ENCODE results near the gene PIR. TPM values are rescaled to one million over a fixed set of nuclear protein-coding genes. Genes with fewer than 3 reads are reported as not detected.

Gene PIR
- total RNA-seq, 2 experiments from 2014 or later = 2.4 to 3.1 TPM

DNA sequence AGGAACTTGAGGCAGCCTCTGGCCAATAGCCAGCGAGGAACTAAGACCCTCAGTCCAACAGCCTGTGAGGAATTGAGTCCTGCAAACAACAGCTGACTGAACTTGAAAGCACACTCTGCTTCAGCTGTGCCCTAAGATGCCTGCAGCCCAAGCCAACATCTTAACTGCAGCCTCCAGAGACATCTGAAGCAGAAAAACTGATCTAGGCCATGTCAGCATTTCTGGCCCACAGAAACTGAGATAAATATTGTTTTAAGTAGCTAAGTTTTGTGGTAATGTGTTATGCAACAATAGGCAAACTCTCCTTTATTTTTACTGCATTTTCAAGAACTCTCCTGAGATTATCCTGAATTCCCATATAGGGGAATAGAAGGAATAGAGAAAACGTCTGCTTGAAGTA is 133.4 kb downstream of the PIR start:
- intact Hi-C loops (cut with micrococcal nuclease) = no loop called here
- DNase-seq = no peak
- POLR2A ChIA-PET = no interaction called here
- no peaks in the 10 kb centered on the region for H3K36me3 Mint-ChIP-seq
- H3K27ac Mint-ChIP-seq = no peak overlapping the region
- H3K9me3 Mint-ChIP-seq = no peaks in the 10 kb centered on the region
- no peaks in the 10 kb centered on the region for H3K4me1 Mint-ChIP-seq (ENCODE audit: low read depth)
- peaks cover 3% of the 10 kb centered on the region for H3K27me3 Mint-ChIP-seq
- no peak overlapping the region for H3K4me3 Mint-ChIP-seq
- CTCF ChIA-PET = no interaction called here

DNA sequence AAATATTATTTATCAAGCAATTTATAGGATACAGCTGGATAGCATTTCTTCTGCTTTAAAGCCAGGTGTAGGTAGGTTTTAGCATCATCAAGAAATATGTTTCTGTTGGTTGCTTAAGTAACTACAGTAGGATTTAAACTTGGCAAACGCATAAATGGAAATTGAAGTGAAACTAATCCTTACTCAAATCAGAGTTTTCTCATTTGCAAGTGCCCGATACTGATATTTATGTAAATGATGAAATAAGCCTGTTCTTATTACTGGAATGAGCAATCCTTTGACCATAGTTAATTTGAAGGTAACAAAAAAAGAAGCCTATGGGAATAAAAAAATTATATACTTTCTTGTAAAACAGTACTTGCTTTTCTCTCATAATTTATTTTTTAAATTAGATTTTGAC is 134.6 kb downstream of the PIR start:
- H3K36me3 Mint-ChIP-seq = no peaks in the 10 kb centered on the region
- H3K4me1 Mint-ChIP-seq (ENCODE audit: low read depth) = no peaks in the 10 kb centered on the region
- intact Hi-C loops (cut with micrococcal nuclease) = no loop called here
- H3K27me3 Mint-ChIP-seq = no peaks in the 10 kb centered on the region
- ChIA-PET POLR2A (no interaction called here), CTCF (interaction anchor here (1.1 kb wide), 1 partner anchor 10 kb away, joined by 3 read pairs; no protein-coding TSS in a partner anchor)
- no peak for DNase-seq
- no peaks in the 10 kb centered on the region for H3K9me3 Mint-ChIP-seq
- no peak overlapping the region for H3K4me3 Mint-ChIP-seq
- no peak overlapping the region for H3K27ac Mint-ChIP-seq

DNA sequence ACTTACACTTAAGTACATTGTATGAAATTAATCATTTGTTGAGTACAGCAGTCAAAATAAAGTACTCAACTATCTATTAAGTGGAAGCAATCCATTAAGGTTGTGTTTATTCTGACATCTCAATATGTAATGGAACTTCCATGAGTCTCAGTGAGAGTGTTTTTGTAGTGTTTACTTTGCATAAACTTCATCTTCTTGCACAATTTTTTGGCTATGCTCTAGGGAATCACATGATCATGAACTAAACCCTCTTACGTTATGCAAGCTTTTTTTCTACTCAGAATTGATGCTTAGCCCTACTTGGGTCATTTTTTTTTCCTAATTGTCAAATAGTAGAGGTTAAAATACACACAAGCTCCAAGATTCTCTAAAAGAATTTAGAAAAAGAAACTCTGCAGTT is 136.7 kb downstream of the PIR start:
- Mint-ChIP-seq H3K4me3 (no peak overlapping the region), H3K27me3 (no peaks in the 10 kb centered on the region), H3K4me1 (ENCODE audit: low read depth) (no peaks in the 10 kb centered on the region), H3K36me3 (no peaks in the 10 kb centered on the region), H3K27ac (no peak overlapping the region), H3K9me3 (no peaks in the 10 kb centered on the region)
- DNase-seq = no peak
- POLR2A ChIA-PET = no interaction called here
- CTCF ChIA-PET = interaction anchor here (0.6 kb wide), 1 partner anchor 1667 kb away, joined by 3 read pairs; the partner anchor contains the start of gene RAB9A
- intact Hi-C loops (cut with micrococcal nuclease) = no loop called here

GRCh38 chrX:15350329-15350996 is 142.7 kb downstream of the PIR start:
- H3K4me1 Mint-ChIP-seq (ENCODE audit: low read depth) = no peaks in the 10 kb centered on the region
- H3K27ac Mint-ChIP-seq = no peak overlapping the region
- no peaks in the 10 kb centered on the region for H3K9me3 Mint-ChIP-seq
- no peak overlapping the region for H3K4me3 Mint-ChIP-seq
- POLR2A ChIA-PET = no interaction called here
- DNase-seq = no peak
- H3K27me3 Mint-ChIP-seq = no peaks in the 10 kb centered on the region
- intact Hi-C loops (cut with micrococcal nuclease) = no loop called here
- CTCF ChIA-PET = interaction anchor here (0.6 to 2.4 kb wide), 4 partner anchors 116 to 1313 kb away, joined by 3 to 11 read pairs (median 6); no protein-coding TSS in a partner anchor
- H3K36me3 Mint-ChIP-seq = no peaks in the 10 kb centered on the region

DNA sequence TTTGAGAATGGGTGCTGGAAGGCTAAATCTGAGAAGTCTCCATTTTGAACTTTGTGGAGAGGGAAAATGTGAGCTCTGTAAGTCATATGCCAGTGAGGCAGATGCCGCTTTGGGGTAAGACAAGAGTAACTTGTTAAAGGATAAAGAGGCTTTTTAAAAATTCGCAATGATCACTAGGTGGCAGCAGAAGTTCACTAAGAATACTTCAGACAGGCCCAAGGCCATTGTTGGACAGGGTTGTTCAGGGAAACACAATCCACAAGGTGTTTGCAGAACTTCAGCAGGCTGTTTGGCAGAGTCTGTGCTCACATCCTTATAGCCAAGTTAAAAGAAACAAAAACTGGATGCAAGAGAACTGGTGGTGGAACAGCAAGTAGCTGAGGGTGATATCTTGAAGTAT is 144.1 kb downstream of the PIR start:
- no peak for DNase-seq
- CTCF ChIA-PET = interaction anchor here (0.6 to 3.4 kb wide), 11 partner anchors 9 to 216 kb away, joined by 3 to 11 read pairs (median 5); partner anchors contain the start of genes PIGA and PIR
- Mint-ChIP-seq H3K27ac (no peak overlapping the region), H3K9me3 (no peaks in the 10 kb centered on the region), H3K4me3 (no peak overlapping the region), H3K36me3 (no peaks in the 10 kb centered on the region), H3K27me3 (peaks cover 1% of the 10 kb centered on the region), H3K4me1 (ENCODE audit: low read depth) (no peaks in the 10 kb centered on the region)
- POLR2A ChIA-PET = no interaction called here
- intact Hi-C loops (cut with micrococcal nuclease) = loop anchor here (1.0 kb wide), 2 partner anchors 119 to 216 kb away; no protein-coding TSS in a partner anchor

GRCh38 chrX:15345976-15346375 is 147.2 kb downstream of the PIR start:
- POLR2A ChIA-PET = no interaction called here
- H3K4me3 Mint-ChIP-seq = no peak overlapping the region
- CTCF ChIA-PET = interaction anchor here (1.9 kb wide), 1 partner anchor 122 kb away, joined by 5 read pairs; no protein-coding TSS in a partner anchor
- no peaks in the 10 kb centered on the region for H3K4me1 Mint-ChIP-seq (ENCODE audit: low read depth)
- H3K27ac Mint-ChIP-seq = no peak overlapping the region
- no peaks in the 10 kb centered on the region for H3K9me3 Mint-ChIP-seq
- H3K36me3 Mint-ChIP-seq = no peaks in the 10 kb centered on the region
- intact Hi-C loops (cut with micrococcal nuclease) = no loop called here
- H3K27me3 Mint-ChIP-seq = peaks cover 4% of the 10 kb centered on the region
- no peak for DNase-seq

GRCh38 chrX:15344106-15344505 is 149.0 kb downstream of the PIR start:
- CTCF ChIA-PET = no interaction called here
- Mint-ChIP-seq H3K4me1 (ENCODE audit: low read depth) (no peaks in the 10 kb centered on the region), H3K4me3 (no peak overlapping the region), H3K36me3 (no peaks in the 10 kb centered on the region), H3K27me3 (peaks cover 4% of the 10 kb centered on the region), H3K9me3 (no peaks in the 10 kb centered on the region), H3K27ac (no peak overlapping the region)
- intact Hi-C loops (cut with micrococcal nuclease) = no loop called here
- no peak for DNase-seq
- POLR2A ChIA-PET = no interaction called here

DNA sequence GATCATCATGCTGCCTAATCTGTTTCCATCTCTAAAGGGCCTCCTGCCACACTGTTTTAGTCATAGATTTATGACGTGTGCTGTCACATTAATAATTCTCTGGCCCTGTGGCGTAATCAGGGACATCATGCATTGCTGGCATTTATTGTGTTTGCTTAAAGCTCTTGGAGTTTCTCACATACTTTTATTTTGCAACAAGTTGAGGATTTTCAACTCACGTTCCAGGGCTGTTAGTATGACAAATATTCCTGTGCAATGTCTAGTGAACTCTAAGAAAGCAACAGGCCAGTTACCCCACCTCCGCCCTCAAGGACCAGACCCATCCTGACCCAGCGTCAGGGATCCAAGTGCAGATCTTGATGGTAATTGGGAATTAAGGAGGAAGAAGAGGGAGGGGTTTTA is 150.1 kb downstream of the PIR start:
- Mint-ChIP-seq H3K27me3 (peaks cover 4% of the 10 kb centered on the region), H3K36me3 (no peaks in the 10 kb centered on the region), H3K4me3 (no peak overlapping the region), H3K27ac (no peak overlapping the region), H3K9me3 (no peaks in the 10 kb centered on the region), H3K4me1 (ENCODE audit: low read depth) (no peaks in the 10 kb centered on the region)
- intact Hi-C loops (cut with micrococcal nuclease) = no loop called here
- ChIA-PET CTCF (no interaction called here), POLR2A (no interaction called here)
- DNase-seq = no peak

- DNase-seq = no peak
- POLR2A ChIA-PET = no interaction called here
- Mint-ChIP-seq H3K4me1 (ENCODE audit: low read depth) (peaks cover 6% of the 10 kb centered on the region), H3K9me3 (no peaks in the 10 kb centered on the region), H3K36me3 (no peaks in the 10 kb centered on the region), H3K4me3 (no peak overlapping the region), H3K27me3 (peaks cover 5% of the 10 kb centered on the region), H3K27ac (no peak overlapping the region)
- CTCF ChIA-PET = no interaction called here
- intact Hi-C loops (cut with micrococcal nuclease) = no loop called here
These were observed 152.3 kb downstream of the PIR start for GRCh38 chrX:15340867-15341266.

DNA sequence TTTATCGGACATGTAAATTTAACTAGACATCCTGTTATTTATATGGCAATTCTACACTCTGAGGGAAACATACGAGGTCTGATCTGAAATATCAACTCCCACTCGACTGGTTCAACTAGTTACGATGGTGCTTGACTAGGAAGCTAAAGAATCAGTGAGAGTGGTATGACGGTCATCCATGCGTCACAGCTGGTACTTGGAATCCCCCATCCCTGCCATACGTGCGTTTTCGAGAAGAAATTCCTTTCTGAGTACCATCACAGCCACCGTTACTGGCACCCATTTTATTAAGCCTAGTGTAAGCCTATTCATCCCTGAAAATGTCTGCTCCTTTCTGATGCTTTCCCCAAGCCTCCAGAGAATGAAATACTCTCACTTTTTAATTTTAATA is 157.1 kb downstream of the PIR start:
- ChIA-PET POLR2A (no interaction called here), CTCF (interaction anchor here (1.0 kb wide), 1 partner anchor 13 kb away, joined by 5 read pairs; no protein-coding TSS in a partner anchor)
- intact Hi-C loops (cut with micrococcal nuclease) = loop anchor here (5.0 to 10.0 kb wide), 6 partner anchors 401 to 1684 kb away; partner anchors contain the start of genes AP1S2, CA5B, CTPS2 and GEMIN8
- peaks cover 13% of the 10 kb centered on the region for H3K4me1 Mint-ChIP-seq (ENCODE audit: low read depth)
- peak; percentile 72 for DNase-seq
- H3K27me3 Mint-ChIP-seq = peaks cover 2% of the 10 kb centered on the region
- H3K27ac Mint-ChIP-seq = peak overlapping the region; percentile 85
- peak overlapping the region; percentile 90 for H3K4me3 Mint-ChIP-seq
- peaks cover 4% of the 10 kb centered on the region for H3K36me3 Mint-ChIP-seq
- no peaks in the 10 kb centered on the region for H3K9me3 Mint-ChIP-seq

GRCh38 chrX:15335135-15336022 is 157.8 kb downstream of the PIR start, which contains the start of gene PIGA:
Gene PIGA (minus strand): TSS chrX:15335523. CDS start chrX:15331930, 3,593 bp downstream.
- Mint-ChIP-seq H3K36me3 (peaks cover 4% of the 10 kb centered on the region), H3K27ac (peak within 1 kb of the TSS; percentile 88), H3K27me3 (peaks cover 2% of the 10 kb centered on the region), H3K9me3 (no peaks in the 10 kb centered on the region), H3K4me3 (peak within 1 kb of the TSS; percentile 90), H3K4me1 (ENCODE audit: low read depth) (peaks cover 13% of the 10 kb centered on the region)
- POLR2A ChIA-PET = no interaction called here
- CTCF ChIA-PET = interaction anchor here (0.6 to 1.0 kb wide), 2 partner anchors 14 to 163 kb away, joined by 4 to 5 read pairs; no protein-coding TSS in a partner anchor
- DNase-seq = peak; percentile 94
- intact Hi-C loops (cut with micrococcal nuclease) = loop anchor here (1.0 to 10.0 kb wide), 10 partner anchors 35 to 1683 kb away; partner anchors contain the start of genes AP1S2, CA5B, CTPS2 and FANCB
